A549 (cell line): ENCODE measurements around the gene EYA2. TPM values are rescaled to one million over a fixed set of nuclear protein-coding genes. Genes with fewer than 3 reads are reported as not detected.

Experiments used
- ATAC-seq, 2 experiments: fragments of 200-7000 bp in 1 of 2; fragments of >200 bp in 1 of 2; cut with Nextera tagmentation in 1 of 2; cut with Tn5 transposase in 1 of 2; 3 replicates each; pipeline versions ENCODE4 v1.8.0 to v1.9.1; 2018 to 2020; ENCODE audit warnings: mild to moderate bottlenecking in 1 of 2, moderate library complexity in 1 of 2
- CTCF ChIA-PET: fragments of 300-600 bp; sonication (Branson Sonifier 250); formaldehyde crosslinking; extraction: SDS; loops from one replicate; lab custom pipeline; 2021; ENCODE audit warnings: antibody characterized with exemption, inconsistent platforms; lab: Yijun Ruan, JAX
- POLR2A ChIA-PET: fragments of 350-600 bp; formaldehyde crosslinking; extraction: SDS; loops from one replicate; lab custom pipeline; 2021; ENCODE audit warnings: antibody characterized with exemption, inconsistent platforms; lab: Yijun Ruan, JAX
- DNase-seq, 2 experiments: peaks; one replicate each; pipeline versions ENCODE4 v3.0.0 to v3.0.0-alpha.2; 2011 to 2016; ENCODE audit warnings: low read depth in 1 of 2, low spot score in 1 of 2
- FAIRE-seq: peaks from 2 replicates; lab custom pipeline; 2011; peaks lifted over from hg19 to GRCh38; lab: Jason Lieb, UNC
- H3K27ac ChIP-seq, 2 experiments: fragments of >200 bp; sonication (Bioruptor Twin); formaldehyde crosslinking; 3 replicates each; pipeline ENCODE4 v1.5.1; 2016 to 2017
- H3K4me1 ChIP-seq: fragments of >200 bp; sonication (Bioruptor Twin); formaldehyde crosslinking; 3 replicates; pipeline ENCODE4 v1.6.1; 2016
- H3K4me2 ChIP-seq: fragments of >200 bp; sonication (Bioruptor Twin); formaldehyde crosslinking; 3 replicates; pipeline ENCODE4 v1.6.1; 2016
- H3K4me3 ChIP-seq: fragments of >200 bp; sonication (Bioruptor Twin); formaldehyde crosslinking; 3 replicates; pipeline ENCODE4 v1.5.1; 2016
- H3K9me3 ChIP-seq: fragments of >200 bp; sonication (Bioruptor Twin); formaldehyde crosslinking; 3 replicates; pipeline ENCODE4 v1.6.1; 2016
- CEBPB ChIP-seq, 2 experiments: fragments of >200 bp in 1 of 2; sonication (Bioruptor Twin) in 1 of 2; formaldehyde crosslinking in 1 of 2; IDR thresholded peaks; 2 replicates each; pipeline ENCODE4 v1.6.1; 2012 to 2016
- ESRRA ChIP-seq: fragments of 150-350 bp; IDR thresholded peaks from 2 replicates; pipeline ENCODE4 v1.6.1; 2014; ENCODE audit warnings: mild to moderate bottlenecking, low read length, borderline replicate concordance
- FOSL2 ChIP-seq, 2 experiments: fragments of 450-650 bp in 1 of 2; fragments of >200 bp in 1 of 2; sonication (Bioruptor Twin) in 1 of 2; formaldehyde crosslinking; IDR thresholded peaks; 2 replicates each; pipeline versions ENCODE4 v1.5.0 to v1.6.1; 2016 to 2020; ENCODE audit warnings: mild to moderate bottlenecking in 1 of 2, moderate library complexity in 1 of 2
- FOXS1 ChIP-seq: fragments of 250-450 bp; sonication (Bioruptor Pico); IDR thresholded peaks from 2 replicates; pipeline ENCODE4 v1.5.0; 2020; ENCODE audit warnings: mild to moderate bottlenecking, moderate library complexity
- GATA3 ChIP-seq: IDR thresholded peaks from 2 replicates; pipeline ENCODE4 v1.6.1; 2012; ENCODE audit warnings: borderline replicate concordance
- HDAC2 ChIP-seq: fragments of 200-600 bp; sonication (generic); IDR thresholded peaks from 2 replicates; pipeline ENCODE4 v1.6.1; 2016
- JUN ChIP-seq, 2 experiments: fragments of >200 bp; sonication (Bioruptor Twin); formaldehyde crosslinking; IDR thresholded peaks; 2 replicates in 1 of 2; 3 replicates in 1 of 2; pipeline ENCODE4 v1.6.1; 2016 to 2017
- MAZ ChIP-seq: fragments of 150-350 bp; IDR thresholded peaks from 2 replicates; pipeline ENCODE4 v1.6.1; 2014; ENCODE audit warnings: antibody characterized with exemption, low read depth, low read length, borderline replicate concordance
- MYC ChIP-seq: IDR thresholded peaks from 2 replicates; pipeline ENCODE4 v1.6.1; 2012; ENCODE audit warnings: mild to moderate bottlenecking, inconsistent platforms, low read length, improper control_type of control experiment, borderline replicate concordance
- TP53 ChIP-seq: fragments of 250-450 bp; sonication (Bioruptor Pico); IDR thresholded peaks from 2 replicates; pipeline ENCODE4 v1.5.0; 2021; ENCODE audit warnings: mild to moderate bottlenecking, moderate library complexity
- ZFP36 ChIP-seq: fragments of 450-650 bp; IDR thresholded peaks from 2 replicates; pipeline ENCODE4 v1.6.1; 2014; ENCODE audit warnings: borderline replicate concordance; ENCODE audit not compliant: partially characterized antibody
- WGBS: methylation state at CpG from one replicate; pipeline ENCODE4 v1.1.6; 2017; ENCODE audit errors: missing lambda C conversion rate; 5-methylcytosine and 5-hydroxymethylcytosine counted together
- polyA plus RNA-seq, 4 experiments: library from polyadenylated mRNA; depleted of rRNA in 3 of 4; stranded (reverse); fragments of >200 nt; fragmentation: RNase III in 1 of 4; extraction: RNeasy Plus Mini Kit Qiagen cat#74134 plus additional on column Dnase treatment in 1 of 4; gene quantifications; 2 replicates in 3 of 4; 3 replicates in 1 of 4; pipeline ENCODE4 v1.2.3, GENCODE V29; 2011 to 2017
- TF ChIP-seq, protein P1 (sequence below): fragments of 250-450 bp; sonication (Bioruptor Pico); IDR thresholded peaks from 2 replicates; pipeline ENCODE4 v1.5.0; 2021; ENCODE audit warnings: mild to moderate bottlenecking, moderate library complexity, borderline replicate concordance
- TF ChIP-seq, protein P2 (sequence below): fragments of 200-600 bp; sonication (generic); IDR thresholded peaks from 2 replicates; pipeline ENCODE4 v1.6.1; 2016; ENCODE audit warnings: antibody characterized with exemption, mild to moderate bottlenecking, moderate library complexity
- TF ChIP-seq, protein P3 (sequence below): IDR thresholded peaks from 2 replicates; pipeline ENCODE4 v1.6.1; 2012
- TF ChIP-seq, protein P4 (sequence below): fragments of >200 bp; sonication (Bioruptor Twin); formaldehyde crosslinking; IDR thresholded peaks from 3 replicates; pipeline ENCODE4 v1.6.1; 2016

Gene EYA2
- polyA plus RNA-seq, 2 of the 4 experiments (the other 2 are of a cell fraction): 4.5 to 4.6 TPM

DNA sequence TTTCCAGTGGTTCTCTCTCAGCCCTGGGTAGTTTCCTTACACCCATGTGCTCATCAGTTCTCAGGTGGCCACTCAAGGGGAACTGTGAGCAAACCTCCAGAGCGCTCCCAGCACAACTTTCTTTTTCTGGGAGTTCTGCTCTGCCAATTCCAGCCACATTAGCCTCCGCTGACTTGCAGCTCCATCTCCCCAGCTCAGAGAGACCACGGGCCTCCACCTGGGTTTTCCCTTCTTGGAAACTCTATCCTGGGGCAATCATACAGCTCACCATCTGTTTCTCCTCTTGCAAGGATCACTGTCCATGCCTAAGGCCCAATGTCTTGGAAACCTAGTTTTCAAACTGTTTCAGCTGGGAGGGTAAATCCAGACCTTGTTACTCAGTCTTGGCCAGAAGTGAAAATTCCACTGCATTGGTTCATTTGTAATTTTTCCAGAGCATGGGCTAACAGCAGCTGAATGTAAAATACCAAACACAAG, 129.9 kb downstream of the EYA2 start (continued):
- TF ChIP-seq, protein P1, sequence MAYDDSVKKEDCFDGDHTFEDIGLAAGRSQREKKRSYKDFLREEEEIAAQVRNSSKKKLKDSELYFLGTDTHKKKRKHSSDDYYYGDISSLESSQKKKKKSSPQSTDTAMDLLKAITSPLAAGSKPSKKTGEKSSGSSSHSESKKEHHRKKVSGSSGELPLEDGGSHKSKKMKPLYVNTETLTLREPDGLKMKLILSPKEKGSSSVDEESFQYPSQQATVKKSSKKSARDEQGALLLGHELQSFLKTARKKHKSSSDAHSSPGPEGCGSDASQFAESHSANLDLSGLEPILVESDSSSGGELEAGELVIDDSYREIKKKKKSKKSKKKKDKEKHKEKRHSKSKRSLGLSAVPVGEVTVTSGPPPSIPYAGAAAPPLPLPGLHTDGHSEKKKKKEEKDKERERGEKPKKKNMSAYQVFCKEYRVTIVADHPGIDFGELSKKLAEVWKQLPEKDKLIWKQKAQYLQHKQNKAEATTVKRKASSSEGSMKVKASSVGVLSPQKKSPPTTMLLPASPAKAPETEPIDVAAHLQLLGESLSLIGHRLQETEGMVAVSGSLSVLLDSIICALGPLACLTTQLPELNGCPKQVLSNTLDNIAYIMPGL (CRISPR knock-in tag): no peak

DNA sequence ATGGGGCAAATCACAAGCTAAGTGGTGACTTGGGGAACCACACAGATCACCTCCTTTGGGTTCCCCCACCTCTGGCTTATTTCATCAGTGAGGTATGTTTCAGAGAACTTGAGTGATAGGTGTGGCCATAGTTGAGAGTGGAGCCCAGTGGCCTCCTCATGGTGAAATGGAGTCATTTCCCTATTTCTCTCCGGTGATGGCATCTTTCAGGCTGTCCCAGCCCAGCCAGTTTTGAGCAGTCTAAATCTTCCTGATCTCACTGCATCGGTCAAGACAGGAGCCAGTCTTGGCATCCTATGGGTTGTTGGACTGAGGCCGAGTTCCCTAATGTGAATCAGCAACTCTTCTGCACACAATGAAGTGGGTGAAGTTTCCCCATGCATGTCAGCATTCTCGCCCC, 132.4 kb downstream of the EYA2 start:
- no peak for FAIRE-seq
- H3K27ac ChIP-seq: no peak overlapping the region
- DNase-seq: no peak
- 73% methylated on average over 4 of the region's 4 CpGs for WGBS
- H3K4me3 ChIP-seq: no peak overlapping the region
- ChIA-PET CTCF (interaction anchor here (1.1 kb wide), 1 partner anchor 34 kb away, joined by 3 read pairs; no protein-coding TSS in a partner anchor), POLR2A (no interaction called here)
- no peak for ATAC-seq
- H3K9me3 ChIP-seq: peaks cover 9% of the 10 kb centered on the region
- H3K4me2 ChIP-seq: no peak overlapping the region
- no peaks in the 10 kb centered on the region for H3K4me1 ChIP-seq
- no peak for TF ChIP-seq ESRRA
- TF ChIP-seq TP53 (CRISPR knock-in tag): no peak

DNA sequence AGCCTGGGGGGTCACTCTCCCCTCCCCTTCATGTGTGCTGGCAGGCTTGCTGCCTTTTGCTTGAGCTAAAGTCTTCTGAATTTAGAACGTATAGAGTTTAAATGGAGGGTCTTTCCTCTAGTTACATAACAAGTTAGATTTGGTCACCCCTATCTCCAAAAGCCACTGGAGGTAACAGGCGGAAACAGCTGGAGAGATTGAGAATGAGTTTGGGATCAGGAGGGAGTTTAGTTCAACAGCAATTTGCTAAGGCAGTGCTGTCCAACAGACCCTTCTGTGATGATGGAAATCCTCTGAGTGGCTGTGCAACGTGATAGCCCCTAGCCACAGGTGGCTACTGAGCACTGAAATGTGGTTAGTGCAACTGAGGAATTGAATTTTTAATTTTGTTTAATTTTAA, 132.8 kb downstream of the EYA2 start:
- Histone ChIP-seq H3K4me2 (no peak overlapping the region), H3K4me1 (no peaks in the 10 kb centered on the region), H3K4me3 (no peak overlapping the region), H3K9me3 (peaks cover 9% of the 10 kb centered on the region), H3K27ac (no peak overlapping the region)
- ChIA-PET POLR2A (no interaction called here), CTCF (interaction anchor here (0.6 to 1.1 kb wide), 2 partner anchors 34 to 312 kb away, joined by 3 read pairs; no protein-coding TSS in a partner anchor)
- ATAC-seq (no peak), FAIRE-seq (no peak), DNase-seq (no peak)
- 70% methylated on average over 3 of the region's 3 CpGs for WGBS
- TF ChIP-seq MAZ: no peak
- TF ChIP-seq, protein P2, sequence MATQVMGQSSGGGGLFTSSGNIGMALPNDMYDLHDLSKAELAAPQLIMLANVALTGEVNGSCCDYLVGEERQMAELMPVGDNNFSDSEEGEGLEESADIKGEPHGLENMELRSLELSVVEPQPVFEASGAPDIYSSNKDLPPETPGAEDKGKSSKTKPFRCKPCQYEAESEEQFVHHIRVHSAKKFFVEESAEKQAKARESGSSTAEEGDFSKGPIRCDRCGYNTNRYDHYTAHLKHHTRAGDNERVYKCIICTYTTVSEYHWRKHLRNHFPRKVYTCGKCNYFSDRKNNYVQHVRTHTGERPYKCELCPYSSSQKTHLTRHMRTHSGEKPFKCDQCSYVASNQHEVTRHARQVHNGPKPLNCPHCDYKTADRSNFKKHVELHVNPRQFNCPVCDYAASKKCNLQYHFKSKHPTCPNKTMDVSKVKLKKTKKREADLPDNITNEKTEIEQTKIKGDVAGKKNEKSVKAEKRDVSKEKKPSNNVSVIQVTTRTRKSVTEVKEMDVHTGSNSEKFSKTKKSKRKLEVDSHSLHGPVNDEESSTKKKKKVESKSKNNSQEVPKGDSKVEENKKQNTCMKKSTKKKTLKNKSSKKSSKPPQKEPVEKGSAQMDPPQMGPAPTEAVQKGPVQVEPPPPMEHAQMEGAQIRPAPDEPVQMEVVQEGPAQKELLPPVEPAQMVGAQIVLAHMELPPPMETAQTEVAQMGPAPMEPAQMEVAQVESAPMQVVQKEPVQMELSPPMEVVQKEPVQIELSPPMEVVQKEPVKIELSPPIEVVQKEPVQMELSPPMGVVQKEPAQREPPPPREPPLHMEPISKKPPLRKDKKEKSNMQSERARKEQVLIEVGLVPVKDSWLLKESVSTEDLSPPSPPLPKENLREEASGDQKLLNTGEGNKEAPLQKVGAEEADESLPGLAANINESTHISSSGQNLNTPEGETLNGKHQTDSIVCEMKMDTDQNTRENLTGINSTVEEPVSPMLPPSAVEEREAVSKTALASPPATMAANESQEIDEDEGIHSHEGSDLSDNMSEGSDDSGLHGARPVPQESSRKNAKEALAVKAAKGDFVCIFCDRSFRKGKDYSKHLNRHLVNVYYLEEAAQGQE: no peak
- no peak for TF ChIP-seq HDAC2
- TF ChIP-seq, protein P3, sequence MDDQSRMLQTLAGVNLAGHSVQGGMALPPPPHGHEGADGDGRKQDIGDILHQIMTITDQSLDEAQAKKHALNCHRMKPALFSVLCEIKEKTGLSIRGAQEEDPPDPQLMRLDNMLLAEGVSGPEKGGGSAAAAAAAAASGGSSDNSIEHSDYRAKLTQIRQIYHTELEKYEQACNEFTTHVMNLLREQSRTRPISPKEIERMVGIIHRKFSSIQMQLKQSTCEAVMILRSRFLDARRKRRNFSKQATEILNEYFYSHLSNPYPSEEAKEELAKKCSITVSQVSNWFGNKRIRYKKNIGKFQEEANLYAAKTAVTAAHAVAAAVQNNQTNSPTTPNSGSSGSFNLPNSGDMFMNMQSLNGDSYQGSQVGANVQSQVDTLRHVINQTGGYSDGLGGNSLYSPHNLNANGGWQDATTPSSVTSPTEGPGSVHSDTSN: no peak
- no peak for TF ChIP-seq MYC
- TF ChIP-seq GATA3: no peak
- TF ChIP-seq ESRRA: no peak
- TF ChIP-seq JUN (IDR thresholded peaks at IDR 0.05): no peak
- TF ChIP-seq ZFP36: no peak
- TF ChIP-seq FOSL2 (IDR thresholded peaks at IDR 0.05): no peak
- TF ChIP-seq FOSL2 (CRISPR knock-in tag; IDR thresholded peaks at IDR 0.05): no peak

DNA sequence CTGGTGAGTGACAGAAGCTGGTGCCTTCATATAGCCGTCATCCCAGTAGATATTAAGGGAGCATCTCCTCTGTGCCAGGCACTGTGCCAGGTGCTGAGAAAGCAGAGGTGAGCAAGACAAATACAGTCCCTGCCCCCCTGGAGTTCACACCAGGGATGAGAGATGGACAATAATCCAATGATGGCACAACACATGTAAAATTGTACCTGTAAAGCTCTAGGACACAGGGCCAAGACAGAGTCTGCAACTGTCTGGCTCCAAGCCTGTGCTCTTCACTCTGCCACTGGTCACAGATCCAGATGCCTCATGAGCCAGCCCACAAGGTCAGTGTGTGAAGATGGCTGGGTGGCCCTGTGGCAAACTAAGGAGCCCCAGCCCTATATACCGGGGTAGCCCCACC, 133.8 kb downstream of the EYA2 start:
- Histone ChIP-seq H3K4me1 (no peaks in the 10 kb centered on the region), H3K4me2 (no peak overlapping the region), H3K4me3 (no peak overlapping the region), H3K9me3 (peaks cover 9% of the 10 kb centered on the region), H3K27ac (no peak overlapping the region)
- ATAC-seq (no peak), DNase-seq (no peak), FAIRE-seq (no peak)
- 98% methylated on average over 2 of the region's 2 CpGs for WGBS
- TF ChIP-seq, protein P4, sequence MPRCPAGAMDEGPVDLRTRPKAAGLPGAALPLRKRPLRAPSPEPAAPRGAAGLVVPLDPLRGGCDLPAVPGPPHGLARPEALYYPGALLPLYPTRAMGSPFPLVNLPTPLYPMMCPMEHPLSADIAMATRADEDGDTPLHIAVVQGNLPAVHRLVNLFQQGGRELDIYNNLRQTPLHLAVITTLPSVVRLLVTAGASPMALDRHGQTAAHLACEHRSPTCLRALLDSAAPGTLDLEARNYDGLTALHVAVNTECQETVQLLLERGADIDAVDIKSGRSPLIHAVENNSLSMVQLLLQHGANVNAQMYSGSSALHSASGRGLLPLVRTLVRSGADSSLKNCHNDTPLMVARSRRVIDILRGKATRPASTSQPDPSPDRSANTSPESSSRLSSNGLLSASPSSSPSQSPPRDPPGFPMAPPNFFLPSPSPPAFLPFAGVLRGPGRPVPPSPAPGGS: no peak
- no peak for TF ChIP-seq CEBPB (IDR thresholded peaks at IDR 0.05)
- no peak for TF ChIP-seq FOXS1 (CRISPR knock-in tag)
- no peak for TF ChIP-seq ESRRA
- POLR2A ChIA-PET: no interaction called here
- CTCF ChIA-PET: interaction anchor here (1.0 to 1.6 kb wide), 4 partner anchors 9 to 356 kb away, joined by 3 to 4 read pairs (median 4); no protein-coding TSS in a partner anchor
